GM19238 (cell line): Measurements from ENCODE around the gene MMEL1.
A peak's percentile ranks its signal among the peaks of the same experiment; 100 is the strongest.

Source experiments
- DNase-seq: peaks from one replicate; pipeline ENCODE4 v3.0.0; 2011; ENCODE audit warnings: low spot score; ENCODE audit not compliant: insufficient read length

The MMEL1 gene

DNA sequence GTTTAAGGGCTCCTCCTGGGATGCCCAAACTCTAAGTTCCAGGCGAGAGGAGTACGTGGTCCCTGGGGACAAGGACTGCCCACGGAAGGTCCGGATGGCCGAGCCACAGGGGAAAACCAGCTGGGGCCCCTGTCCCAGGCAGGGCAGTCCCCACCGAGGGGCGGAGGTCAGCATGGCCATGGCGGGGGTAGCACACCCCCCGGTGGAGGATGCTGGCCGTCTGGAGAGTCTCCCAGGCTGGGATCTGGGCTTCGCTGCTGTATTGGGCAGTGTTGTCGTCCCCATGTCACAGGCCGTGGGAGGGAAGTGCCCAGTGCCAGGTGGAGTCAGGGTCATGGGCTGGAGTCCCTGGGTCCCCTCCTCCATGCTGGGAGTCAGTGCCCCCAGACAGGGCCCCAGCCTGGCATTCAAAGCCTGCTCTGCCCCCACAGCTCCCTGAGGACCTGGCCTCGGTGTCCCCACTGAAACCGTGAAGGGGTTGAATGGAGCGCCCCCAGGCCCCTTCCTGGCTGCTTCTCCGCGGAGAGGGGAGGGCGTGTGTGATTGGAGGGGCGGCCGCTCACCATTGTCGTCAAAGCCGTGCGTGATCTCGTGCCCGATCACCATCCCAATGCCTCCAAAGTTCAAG lies 39.5 kb downstream of the MMEL1 start:
- DNase-seq: no peak

DNA sequence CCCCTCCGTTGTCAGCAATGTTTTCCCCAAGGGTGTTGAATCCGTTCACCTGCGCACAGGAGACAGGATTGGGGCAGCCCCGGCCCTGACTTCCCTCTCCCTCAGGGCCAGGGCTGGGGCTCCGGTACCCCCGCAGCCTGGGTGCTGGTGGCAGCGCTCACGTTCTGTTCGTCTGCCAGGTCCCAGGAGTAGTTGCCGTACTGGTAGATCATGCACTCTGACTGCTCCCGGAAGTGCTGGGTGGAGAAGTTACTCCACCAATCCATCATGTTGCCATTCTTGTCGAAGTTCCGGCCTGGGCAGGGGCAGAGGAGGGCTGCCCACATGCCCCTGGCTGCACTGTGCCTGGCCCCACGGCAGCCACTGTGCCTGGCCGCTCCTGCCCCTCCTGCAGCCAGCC lies 40.1 kb downstream of the MMEL1 start:
- DNase-seq: no peak

DNA sequence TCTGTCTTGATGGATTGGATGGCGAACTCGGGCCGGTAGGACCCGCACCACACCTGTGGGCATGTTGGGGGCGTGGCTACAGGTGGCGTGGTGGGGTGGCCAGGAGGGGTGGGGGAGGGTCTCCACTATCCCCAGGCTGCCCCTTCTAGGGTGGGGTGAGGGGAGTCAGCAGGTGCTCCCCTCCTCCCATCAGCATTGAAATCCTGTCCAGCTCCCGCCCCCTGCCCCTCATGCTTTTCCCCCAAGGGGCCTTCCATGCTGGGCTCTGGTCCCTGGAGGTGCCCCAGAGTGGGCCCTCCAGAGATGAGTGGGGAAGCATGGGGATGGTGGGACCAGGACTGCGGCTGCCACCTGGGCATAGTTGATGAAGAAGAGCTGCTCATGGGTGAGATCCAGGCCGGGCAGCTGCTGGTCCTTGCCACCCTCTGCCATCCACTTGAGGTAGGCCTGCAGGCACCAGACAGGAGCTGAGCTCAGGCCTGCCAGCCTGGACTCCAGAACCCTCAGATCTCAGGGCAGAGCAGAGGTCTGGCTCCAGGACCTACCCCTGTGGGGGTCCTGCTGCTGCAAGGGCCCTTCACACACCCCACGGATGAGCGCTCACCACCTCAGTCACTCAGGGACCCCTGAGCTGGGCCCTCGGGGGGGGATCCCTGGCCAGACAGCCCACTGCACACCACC lies 41.1 kb downstream of the MMEL1 start:
- DNase-seq: no peak

DNA sequence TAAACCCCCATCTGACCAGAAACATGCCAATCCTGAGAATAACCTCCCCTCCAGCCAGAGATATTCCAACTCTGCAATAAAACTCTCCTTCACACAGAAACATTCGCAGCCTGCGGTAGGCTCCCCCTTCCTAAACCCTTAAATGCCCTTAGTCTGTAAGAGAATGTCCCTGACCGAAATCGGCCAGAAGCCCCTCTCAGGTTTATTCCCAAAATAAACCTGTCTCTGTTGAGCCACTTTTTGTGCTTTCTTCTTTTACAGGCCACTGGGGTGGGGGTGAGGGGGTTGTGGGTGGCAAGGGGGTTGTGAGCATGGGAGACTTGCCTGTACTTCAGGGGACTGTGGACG lies 41.6 kb downstream of the MMEL1 start:
- DNase-seq: no peak

DNA sequence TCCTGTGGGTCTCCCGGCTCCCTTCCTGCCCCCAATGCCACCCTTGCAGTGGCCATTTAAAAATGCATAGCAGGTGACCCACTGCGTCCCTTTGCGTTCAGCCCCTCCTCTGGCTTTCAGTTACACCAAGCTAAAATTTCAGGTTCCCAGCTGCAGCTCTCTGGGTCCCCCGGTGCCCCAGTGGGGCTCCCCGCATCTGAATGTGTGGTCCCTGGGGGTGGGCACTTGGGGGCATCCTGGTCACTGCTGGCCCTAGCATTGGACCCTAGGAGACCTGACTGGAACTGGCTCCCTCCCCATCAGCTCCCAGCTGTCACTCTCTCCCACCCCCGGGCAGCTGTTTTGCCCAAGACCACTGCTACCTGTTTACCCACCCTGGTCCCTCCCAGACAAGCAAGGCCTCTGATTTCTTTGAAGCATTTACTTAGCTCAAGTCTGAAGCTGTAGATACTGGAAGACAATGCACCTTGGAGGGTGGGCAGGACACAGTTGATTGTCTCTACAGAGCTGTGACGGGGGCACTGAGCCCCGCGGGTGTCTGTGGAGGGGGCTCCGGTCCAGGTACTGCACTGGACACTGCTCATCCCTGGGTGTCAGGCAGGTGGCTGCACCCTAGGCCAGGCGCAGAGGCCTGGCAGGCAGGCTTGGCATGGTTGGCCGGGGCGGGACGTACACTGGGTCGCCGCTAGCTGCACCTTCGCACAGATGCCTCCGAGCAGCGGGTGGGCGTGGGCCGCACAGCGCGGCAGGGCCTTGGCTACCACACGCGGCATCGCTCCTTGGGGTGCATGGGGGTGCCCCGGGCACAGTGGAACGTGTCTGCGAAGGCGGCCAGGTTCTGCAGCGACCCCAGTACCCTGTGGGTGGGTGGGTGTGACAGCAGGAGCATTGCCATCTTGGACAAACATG lies 42.3 kb downstream of the MMEL1 start:
- no peak for DNase-seq

DNA sequence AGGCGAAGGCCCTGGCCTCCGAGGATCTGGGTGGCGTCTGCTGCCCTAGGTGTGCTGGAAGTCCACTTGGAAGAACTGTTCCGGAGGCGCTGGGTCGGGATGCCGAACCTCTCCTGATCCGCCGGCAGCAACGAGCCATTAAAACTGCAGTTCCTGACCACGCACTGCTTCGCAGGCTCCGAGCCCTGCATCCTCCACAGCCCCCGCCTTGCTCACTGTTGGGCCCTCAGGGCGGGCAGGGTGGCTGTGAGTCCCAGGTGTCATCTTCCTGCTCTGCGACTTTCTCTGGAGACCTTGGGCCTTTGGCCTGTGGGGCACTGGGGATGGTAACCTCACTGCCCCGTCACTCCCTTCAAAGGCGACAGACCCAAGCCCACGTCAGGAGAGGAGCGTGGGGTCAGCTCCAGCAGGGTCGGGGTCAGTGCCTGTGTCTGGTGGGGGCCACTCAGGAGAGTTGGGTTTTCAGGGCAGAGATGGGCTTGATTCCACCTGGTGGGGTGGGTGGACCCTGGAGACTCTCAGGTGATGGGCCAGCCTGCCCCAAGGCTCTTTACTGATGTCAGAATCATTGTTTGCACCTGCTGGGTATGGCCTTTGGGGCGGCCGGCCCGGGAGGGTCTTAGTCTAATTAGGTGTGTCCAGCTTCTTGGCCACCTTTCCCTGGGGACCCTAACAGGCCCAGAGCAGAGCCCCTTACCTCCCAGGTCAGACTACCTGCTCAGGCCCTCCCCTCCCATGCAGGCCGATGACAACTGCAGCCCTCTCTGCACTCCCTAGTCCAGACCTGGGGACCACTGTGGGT lies 43.2 kb downstream of the MMEL1 start:
- DNase-seq: no peak

DNA sequence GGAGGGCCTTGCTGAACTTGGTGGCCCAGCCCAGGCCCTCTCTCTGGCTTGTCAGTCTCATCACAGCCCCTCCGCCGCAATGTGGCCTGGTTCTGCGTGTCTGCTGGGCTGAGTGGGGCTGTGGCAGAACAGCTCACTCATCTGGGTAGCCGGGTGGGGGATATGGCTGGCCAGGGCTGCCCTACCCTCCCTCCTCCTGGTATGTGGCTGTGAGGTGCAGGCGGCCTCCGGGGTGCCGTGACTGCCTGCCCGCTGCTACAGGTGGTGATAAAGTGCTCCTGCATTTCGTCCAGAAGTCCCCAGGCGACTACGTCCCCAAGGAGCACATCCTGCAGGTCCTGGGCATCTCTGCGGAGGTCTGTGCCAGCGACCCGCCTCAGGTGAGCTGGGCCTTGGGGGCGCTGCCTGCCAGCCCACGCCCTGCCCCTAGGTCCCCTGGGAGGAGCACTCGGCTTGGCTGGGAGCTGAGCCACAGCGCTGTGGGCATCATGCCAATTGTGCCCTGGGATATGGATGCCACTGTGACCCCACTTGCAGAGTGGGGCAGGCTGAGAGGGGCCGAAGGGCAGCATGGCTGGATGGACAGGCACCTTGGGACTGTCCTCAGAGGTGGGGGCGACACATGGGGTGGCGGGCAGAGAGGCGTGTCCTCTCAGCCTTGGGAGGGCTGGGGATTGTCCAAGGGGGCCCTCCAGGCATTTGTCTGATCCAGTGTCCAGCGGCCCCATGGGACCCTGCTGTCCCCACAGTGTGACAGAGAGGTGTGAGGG lies 44.0 kb downstream of the MMEL1 start:
- DNase-seq: no peak

DNA sequence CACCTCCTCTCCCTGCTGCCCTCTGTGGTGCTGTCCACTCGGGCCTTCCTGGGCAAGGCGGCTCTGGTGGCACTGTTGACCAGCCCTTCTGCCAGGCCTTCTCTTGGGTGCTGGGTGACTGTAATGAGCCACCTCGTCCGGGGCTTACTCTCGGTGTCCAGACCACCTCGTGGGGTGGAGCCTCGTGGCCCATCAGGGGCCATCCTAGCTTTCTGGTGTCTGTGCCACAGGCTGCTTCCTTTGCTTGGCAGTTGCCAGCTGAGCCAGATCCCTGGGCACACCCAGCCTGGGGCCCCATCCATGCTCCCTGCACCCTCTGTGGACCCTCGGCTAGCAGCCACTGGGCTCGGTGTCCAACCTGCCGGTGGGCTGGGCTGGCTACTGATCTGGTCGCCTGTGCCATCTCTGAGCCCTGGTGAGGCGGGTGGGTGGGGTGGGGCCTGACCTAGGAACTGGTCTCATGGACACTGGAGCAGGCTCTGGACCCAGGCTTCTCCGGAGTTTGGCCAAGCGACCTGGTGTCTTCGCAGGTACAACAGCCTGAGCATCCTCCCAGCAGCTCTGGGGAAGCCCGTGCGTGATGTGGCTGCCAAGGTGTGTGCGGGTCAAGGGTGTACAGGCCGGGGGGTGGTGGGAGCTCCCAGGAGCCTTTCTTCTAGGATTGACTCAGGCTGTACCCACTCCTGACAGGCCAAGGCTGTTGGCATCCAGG lies 44.8 kb downstream of the MMEL1 start:
- no peak for DNase-seq

DNA sequence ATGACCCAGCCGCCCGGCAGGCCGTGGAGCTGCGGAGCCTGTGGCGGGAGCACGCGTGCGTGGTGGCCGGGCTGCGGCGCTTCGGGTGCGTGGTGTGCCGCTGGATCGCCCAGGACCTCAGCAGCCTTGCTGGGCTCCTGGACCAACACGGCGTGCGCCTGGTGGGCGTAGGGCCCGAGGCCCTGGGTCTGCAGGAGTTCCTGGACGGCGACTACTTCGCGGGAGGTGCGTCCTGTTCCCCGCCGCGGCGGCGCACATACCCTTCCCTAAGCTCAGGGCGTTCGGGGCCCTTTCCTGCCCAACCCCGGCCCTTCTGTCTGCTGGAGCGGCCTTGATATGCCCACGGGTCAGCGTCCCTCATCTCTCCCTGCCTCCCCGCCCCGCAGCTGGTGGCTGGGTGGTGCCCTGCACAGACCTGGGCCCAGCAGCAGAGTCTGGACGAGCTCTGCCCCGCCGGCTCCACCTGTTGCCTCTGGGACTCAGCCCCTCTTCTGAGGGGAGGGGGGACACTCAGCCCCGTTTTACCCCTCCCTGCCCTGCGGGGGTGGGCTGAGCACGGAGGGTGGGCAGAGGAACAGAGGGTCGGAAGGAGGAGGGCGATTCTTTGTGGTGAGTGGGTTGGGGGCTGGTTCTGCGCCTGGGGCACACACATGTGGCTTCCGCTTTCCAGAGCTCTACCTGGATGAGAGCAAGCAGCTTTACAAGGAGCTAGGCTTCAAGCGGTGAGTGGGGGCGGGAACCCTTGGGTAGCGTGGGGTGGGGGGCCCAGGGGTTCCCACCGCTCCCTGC lies 45.6 kb downstream of the MMEL1 start:
- peak; percentile 31 for DNase-seq

DNA sequence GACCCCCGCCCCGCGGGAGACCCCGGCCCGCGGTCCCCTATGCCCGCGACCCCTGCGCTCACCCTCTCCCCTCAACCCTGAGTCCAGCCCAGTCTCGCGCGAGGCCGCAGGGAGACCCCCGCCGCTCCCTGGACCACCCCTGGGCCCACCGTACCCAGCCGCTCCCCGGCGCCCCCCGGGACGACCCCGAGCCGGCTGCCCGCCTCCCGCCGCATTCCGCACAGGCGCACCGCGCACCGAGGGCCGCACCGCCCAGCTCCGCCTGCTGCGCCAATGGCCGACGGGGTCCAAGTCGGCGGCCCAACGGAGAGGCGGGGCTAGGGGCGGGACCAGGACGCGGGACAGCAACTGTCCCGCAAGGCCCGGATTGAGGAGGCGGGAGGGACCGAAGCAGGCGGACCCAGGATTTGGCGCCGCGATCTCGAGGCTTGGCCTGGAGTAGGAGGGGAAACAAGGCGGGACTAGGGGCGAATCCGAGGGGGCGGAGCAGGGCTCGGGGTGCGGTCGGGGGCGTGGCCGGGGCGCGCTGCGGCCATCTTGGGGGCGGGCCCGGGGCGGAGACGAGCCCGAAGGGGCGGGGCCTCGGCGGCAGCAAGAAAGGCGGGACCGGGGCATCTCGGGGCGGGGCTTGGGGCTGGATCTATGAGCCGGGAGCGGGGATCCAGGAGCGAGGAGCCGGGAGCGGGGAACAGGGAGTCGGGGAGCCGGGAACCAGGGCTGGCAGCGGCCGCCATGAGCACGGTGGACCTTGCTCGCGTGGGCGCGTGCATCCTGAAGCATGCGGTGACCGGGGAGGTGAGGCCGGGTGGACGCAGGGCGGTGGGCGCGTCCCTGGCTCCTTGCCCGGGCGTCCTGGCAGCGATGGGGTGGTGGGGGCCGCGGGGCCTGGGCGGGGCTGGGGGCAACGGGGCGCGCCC lies 46.4 kb downstream of the MMEL1 start, which contains the start of gene PRXL2B:
Gene PRXL2B, plus strand, starts transcription at position 624 of the 917 bp plus-strand sequence. Its CDS starts 109 bp downstream, at position 733.
- peak; percentile 98 for DNase-seq

DNA sequence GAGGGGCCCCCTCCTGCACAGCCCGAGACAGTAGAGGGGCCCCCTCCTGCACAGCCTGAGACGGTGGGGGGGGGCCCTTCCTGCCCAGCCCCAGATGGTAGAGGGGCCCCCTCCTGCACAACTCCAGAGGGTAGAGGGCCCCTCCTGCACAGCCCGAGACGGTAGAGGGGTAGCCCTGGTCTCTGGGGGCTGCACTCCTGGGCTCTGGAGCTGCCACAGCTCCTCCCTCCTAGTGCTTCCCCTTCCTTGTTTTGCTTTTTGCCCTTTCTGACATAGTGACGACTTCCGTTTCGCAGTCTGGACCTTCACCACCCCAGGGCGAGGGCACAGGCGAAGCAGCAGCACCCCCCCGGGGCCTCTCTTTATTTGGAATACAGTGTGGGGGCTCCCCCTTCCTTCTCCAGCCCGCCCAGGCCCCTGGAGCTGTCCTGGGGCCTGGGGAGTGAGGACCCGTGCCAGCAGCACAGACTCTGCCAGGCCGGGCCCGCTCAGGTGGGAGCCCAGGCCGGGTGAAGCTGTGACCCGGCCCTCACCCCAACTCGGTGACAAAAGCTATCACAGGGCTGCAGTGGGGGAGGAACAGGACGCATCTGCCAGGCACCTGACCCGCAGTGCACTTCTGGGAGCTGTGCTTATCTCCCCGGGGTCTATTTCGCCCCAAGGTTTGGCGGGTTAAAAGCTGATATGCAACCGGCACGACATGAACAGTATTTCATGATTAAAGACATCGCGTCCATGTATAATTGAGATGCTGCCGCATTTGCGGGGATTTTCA lies 47.3 kb downstream of the MMEL1 start:
- DNase-seq: peak; percentile 81

DNA sequence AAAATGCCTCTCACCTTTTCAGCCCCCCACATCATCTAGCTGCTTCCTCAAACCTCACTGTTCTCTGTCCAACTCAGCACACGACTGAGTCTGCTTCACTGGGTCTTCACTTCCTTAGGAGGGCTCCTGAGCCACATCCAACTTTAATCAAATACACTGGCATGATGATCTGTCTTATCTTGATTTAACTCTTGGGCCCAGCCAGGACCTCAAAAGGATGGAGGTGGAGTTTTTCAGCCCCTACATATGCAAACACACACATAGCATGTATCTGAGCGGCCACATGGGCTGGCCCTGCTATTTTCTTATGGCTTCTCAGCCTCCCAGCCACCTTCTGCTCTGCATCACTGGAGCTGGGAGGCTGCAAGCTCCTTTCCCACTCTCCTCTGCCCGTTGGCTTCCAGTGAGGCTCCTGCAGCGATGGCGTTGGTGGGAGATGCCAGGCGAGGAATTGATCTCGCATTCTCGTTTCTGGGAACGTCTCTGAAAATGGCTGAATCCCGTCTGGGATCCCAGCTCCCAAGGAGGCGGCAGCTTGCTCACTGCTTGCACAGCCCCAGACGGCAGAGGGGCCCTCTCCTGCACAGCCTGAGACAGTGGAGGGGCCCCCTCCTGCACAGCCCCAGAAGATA lies 48.0 kb downstream of the MMEL1 start:
- no peak for DNase-seq

DNA sequence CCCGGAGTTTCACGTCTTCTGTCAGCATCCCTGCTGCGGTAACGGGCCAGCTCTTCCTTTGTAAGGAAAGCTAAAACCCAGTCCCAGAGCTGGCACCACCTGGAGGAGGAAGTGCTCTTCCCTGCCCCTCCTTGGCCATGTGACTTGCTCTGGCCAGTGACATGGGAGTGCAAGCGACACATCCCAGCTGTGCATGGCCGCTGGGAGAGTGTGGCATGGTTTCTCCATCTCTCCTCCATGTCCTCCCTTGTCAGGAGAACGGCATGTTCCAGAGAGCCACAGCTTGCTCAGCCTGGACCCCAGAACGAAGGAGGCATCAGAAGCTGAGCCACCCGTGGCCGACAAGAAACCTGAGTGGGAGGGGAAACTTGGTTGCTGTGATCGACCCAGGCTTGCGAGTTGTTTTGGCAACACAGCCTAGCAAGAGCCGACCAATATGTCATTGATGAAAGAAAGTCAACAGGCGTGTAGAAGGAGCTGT lies 48.9 kb downstream of the MMEL1 start:
- no peak for DNase-seq

DNA sequence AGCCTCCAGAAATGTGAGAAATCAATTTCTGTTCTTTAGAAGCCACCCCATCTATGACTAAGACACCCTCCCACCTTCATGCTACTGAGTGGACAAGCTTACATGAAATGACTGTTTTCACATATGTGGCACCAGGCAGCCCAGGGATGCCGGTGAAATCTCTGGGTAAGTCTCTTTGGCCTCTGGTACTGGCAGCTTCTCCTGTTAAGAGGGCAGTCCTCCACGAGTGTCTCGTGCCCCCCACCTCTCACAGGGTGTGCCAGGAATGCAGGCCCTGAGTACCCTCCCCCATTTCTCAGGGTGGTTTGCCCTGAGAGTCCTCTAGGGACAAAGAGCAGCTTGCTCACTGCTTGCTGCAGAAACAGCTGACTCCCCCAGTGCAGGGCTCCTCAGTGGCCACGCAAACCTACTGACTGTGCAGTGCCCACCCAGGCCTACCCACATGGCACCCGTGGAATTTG lies 49.5 kb downstream of the MMEL1 start:
- DNase-seq: no peak

DNA sequence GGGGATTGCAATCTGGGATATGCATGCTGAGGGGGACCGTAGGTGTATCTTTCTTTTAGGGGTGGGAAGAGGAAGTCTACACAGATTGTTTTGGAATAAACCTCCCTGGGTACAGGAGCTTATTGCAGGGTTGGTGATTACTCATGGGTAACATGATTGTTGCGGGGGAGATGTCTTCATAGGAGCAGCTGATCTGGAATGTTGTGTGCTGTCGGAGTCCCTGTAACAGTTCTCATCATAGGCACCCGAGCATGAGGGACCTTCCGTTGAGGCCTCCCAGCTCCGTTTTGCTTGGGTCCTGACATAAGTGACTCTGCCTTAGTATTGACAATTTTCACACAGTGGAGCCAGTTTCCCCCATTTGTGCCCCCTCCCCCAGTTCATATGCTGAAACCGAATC lies 50.4 kb downstream of the MMEL1 start:
- no peak for DNase-seq

DNA sequence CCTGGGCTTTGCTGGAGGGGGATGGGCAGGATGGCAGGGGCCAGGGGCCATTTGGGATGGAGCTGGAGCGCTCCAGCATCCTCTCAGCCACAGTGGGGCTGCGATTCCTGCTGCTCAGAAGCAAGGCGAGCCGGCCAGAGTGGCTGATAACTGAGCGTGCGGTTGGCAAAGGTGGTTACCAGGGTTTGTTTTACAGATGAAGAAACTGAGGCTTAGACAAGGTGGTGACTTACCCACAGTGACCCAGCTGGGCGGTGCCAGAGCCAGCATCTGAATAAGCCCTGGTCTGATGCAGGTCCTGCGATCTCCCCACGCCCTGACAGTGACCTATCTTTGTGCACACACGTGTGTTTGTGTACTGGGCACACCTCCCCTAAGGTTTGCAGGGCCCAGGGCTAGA lies 52.1 kb downstream of the MMEL1 start:
- DNase-seq: no peak

DNA sequence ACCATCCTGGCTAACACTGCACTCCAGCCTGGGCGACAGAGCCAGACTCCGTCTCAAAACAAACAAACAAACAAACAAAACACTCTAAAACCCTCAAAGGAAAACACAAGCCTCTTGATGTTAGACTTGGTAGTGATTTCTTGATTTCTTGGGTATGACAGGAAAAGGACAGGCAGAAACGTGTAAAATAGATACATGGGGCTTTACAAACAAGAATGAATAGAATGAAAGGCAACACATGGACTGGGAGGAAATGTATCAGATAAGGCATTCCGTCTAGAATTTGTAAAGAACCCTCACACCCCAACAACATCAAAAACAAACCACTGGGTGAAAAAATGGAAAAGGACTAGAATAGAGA lies 54.1 kb downstream of the MMEL1 start:
- no peak for DNase-seq
